ENCODE measurements around the gene RIC8B.

RIC8B gene

DNA sequence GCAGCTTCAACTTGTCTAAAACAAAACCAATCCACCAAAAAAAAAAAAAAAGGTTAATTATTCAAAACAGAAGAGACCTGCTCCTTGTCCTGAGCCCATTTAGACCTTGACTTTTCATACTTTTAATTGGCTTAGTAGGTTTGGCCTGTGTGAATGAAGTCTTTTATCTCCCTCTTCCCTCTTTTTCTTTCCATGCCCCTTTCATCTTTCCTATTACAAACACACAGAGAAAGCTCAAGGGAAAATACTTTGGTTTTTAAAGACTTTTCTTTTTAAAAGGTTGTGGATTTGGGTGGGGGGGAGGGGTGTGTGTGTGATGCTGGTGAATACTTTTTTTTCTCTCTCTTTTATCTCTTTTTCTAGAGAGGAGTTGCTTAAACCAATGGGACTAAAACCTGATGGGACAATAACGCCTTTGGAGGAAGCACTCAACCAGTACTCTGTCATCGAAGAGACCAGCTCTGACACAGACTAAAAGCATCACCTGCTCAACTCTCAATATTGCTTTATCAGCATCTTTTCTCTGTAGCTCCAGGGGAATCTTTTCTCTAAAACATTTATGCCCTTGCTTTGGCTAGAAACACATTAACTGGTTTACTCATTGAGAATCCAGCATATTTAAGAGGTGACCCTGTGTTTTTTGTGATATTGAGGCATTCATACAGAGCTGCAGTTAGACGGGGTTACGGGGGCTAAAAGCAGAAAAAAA lies 111.2 kb downstream of the RIC8B start:
- Histone ChIP-seq H3K27me3 (ENCODE audit: control insufficient read depth, insufficient read depth, low read length, poor library complexity, severe bottlenecking) (no peaks in the 10 kb centered on the region), H3K9me3 (ENCODE audit: control insufficient read depth, low read length) (no peaks in the 10 kb centered on the region), H3K4me3 (ENCODE audit: insufficient read depth, low read depth, low read length) (no peak overlapping the region), H3K36me3 (ENCODE audit: control insufficient read depth, insufficient read depth, low read length) (peaks cover 24% of the 10 kb centered on the region), H3K4me1 (ENCODE audit: control insufficient read depth, insufficient read depth, low read length) (peaks cover 27% of the 10 kb centered on the region), H3K27ac (ENCODE audit: insufficient read depth, low read depth, low read length, poor library complexity, severe bottlenecking) (peak overlapping the region; percentile 44)
- WGBS, 2 experiments: 75 to 83% methylated on average over 4 of the region's 4 CpGs

DNA sequence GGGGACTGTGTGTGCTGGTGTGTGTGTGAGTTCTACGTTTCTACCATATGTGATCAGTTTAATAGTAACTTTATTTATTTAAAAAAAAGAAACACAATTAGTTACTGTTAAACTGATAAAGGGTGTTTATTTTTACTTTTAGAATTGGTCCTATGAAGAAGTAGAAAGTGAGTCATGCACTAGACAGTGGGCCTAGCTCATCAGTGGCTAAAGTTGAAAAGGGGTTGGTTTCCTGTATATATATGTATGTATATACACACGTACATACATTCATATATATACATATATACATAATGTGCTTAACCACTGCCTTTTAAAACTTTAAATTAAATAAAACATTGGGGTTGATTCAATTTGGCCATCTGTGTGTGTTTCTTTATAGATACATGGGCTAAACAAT lies 112.5 kb downstream of the RIC8B start:
- WGBS, 2 experiments: no CpG with 5 or more reads among the region's 2 CpGs
- Histone ChIP-seq H3K4me3 (ENCODE audit: insufficient read depth, low read depth, low read length) (no peak overlapping the region), H3K36me3 (ENCODE audit: control insufficient read depth, insufficient read depth, low read length) (peaks cover 11% of the 10 kb centered on the region), H3K27me3 (ENCODE audit: control insufficient read depth, insufficient read depth, low read length, poor library complexity, severe bottlenecking) (no peaks in the 10 kb centered on the region), H3K4me1 (ENCODE audit: control insufficient read depth, insufficient read depth, low read length) (peaks cover 27% of the 10 kb centered on the region), H3K9me3 (ENCODE audit: control insufficient read depth, low read length) (no peaks in the 10 kb centered on the region), H3K27ac (ENCODE audit: insufficient read depth, low read depth, low read length, poor library complexity, severe bottlenecking) (no peak overlapping the region)

DNA sequence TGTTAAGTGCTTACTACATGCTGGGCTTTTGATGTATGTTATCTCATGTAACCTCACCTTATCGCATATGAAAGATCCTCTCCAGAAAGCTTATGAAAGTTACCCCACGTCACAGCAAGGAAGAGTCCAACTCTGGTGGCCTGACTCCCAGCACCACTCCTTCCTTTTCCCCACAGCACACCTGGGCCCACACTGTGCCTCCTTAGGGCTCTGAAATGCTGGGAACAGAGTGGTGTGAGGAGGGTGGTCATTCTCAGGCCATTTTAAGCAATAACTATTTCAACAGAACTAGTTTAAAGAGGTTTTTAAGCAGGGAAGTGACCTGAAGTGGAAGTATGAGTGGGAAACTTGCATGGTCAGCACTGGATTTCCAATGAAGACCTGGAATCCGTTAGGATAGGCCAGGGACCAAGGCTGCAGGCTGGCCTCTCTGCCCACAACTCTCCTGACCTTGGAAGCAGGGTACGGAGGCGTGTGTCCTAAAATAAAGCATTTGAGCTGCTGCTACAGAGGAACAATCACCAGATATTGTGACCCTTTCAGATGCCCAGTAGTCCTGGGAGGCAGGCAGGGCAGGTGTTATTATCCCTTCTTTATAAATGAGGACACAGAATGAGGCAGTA lies 114.0 kb downstream of the RIC8B start:
- peaks cover 3% of the 10 kb centered on the region for H3K36me3 ChIP-seq (ENCODE audit: control insufficient read depth, insufficient read depth, low read length)
- peaks cover 23% of the 10 kb centered on the region for H3K4me1 ChIP-seq (ENCODE audit: control insufficient read depth, insufficient read depth, low read length)
- no peak overlapping the region for H3K27ac ChIP-seq (ENCODE audit: insufficient read depth, low read depth, low read length, poor library complexity, severe bottlenecking)
- H3K4me3 ChIP-seq (ENCODE audit: insufficient read depth, low read depth, low read length): no peak overlapping the region
- 93 to 100% methylated on average over 5 of the region's 5 CpGs for WGBS, 2 experiments
- H3K9me3 ChIP-seq (ENCODE audit: control insufficient read depth, low read length): no peaks in the 10 kb centered on the region
- no peaks in the 10 kb centered on the region for H3K27me3 ChIP-seq (ENCODE audit: control insufficient read depth, insufficient read depth, low read length, poor library complexity, severe bottlenecking)

DNA sequence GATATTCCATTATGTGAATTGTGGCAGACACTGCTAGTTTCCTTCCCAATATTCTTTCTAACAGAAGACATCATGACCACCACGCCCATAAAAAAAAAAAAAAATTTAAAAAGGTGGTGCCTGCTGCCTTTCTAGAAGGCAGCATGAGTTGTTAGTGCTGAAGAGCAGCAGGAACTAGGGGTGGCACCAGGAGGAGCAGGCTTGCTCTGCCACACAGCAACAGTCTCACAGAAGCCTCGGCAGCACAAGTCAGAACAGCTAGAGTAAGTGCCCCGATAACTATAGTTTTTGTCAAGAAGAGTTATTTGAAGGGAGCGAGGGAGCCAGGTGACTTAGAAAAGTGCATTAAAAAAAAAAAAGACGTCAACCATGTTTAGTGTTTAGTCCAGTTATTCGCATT lies 114.8 kb downstream of the RIC8B start:
- Histone ChIP-seq H3K4me1 (ENCODE audit: control insufficient read depth, insufficient read depth, low read length) (peaks cover 14% of the 10 kb centered on the region), H3K36me3 (ENCODE audit: control insufficient read depth, insufficient read depth, low read length) (peaks cover 3% of the 10 kb centered on the region), H3K9me3 (ENCODE audit: control insufficient read depth, low read length) (no peaks in the 10 kb centered on the region), H3K4me3 (ENCODE audit: insufficient read depth, low read depth, low read length) (no peak overlapping the region), H3K27ac (ENCODE audit: insufficient read depth, low read depth, low read length, poor library complexity, severe bottlenecking) (no peak overlapping the region), H3K27me3 (ENCODE audit: control insufficient read depth, insufficient read depth, low read length, poor library complexity, severe bottlenecking) (no peaks in the 10 kb centered on the region)
- 93 to 94% methylated on average over 6 of the region's 6 CpGs for WGBS, 2 experiments

DNA sequence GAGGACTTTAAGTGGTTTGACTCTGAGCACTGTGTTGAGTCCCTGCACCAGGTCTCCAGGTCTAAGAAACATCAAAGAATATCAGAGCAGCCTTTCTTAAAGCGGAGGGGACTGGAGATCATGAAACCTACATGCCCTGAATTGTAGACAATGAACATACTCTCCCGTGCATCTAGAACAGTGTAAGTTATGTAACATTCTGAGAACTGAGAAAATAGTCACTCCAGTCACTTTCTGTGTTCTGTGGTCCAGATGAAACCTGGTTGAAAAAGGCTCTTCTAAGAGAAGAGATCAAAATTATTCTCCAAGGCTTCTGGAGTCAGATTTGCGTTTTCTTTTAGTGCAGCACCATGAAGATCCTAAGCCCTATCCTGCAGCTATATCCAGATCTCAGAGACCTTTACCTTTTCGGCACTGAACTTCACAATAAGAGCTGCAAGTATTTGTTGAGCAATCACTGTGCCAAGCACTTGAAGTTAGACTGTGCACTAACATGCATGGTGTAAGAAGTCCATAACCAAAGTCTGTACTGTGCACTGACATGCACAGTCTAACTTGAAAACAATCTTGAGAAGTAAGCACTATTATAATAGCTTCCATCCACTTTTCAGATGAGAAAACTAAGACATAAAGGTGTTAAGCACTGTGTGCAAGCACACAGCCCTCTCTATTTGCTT lies 115.6 kb downstream of the RIC8B start:
- Histone ChIP-seq H3K27ac (ENCODE audit: insufficient read depth, low read depth, low read length, poor library complexity, severe bottlenecking) (no peak overlapping the region), H3K9me3 (ENCODE audit: control insufficient read depth, low read length) (no peaks in the 10 kb centered on the region), H3K27me3 (ENCODE audit: control insufficient read depth, insufficient read depth, low read length, poor library complexity, severe bottlenecking) (no peaks in the 10 kb centered on the region), H3K4me1 (ENCODE audit: control insufficient read depth, insufficient read depth, low read length) (peaks cover 7% of the 10 kb centered on the region), H3K36me3 (ENCODE audit: control insufficient read depth, insufficient read depth, low read length) (peaks cover 3% of the 10 kb centered on the region), H3K4me3 (ENCODE audit: insufficient read depth, low read depth, low read length) (no peak overlapping the region)
- 91 to 93% methylated on average over 4 of the region's 4 CpGs for WGBS, 2 experiments

DNA sequence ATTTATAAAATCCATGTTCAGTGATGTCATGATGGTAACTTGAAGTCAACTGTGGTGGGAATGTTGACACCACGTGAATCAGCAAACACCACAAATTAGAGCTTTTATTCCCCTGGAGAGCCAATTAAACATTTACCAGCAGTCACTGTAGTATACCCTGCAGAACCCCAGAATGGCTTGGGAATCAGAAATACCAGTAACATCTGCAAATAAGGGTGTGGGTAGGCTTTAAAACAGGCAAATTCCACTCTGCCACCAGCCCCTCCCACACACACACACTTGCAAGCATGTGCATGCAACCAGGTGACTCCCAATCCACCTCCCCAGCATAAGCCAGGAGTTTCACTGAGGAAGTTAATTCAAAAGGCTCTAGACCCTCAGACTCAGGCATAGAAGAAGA lies 117.6 kb downstream of the RIC8B start:
- Histone ChIP-seq H3K27ac (ENCODE audit: insufficient read depth, low read depth, low read length, poor library complexity, severe bottlenecking) (no peak overlapping the region), H3K9me3 (ENCODE audit: control insufficient read depth, low read length) (no peaks in the 10 kb centered on the region), H3K27me3 (ENCODE audit: control insufficient read depth, insufficient read depth, low read length, poor library complexity, severe bottlenecking) (no peaks in the 10 kb centered on the region), H3K36me3 (ENCODE audit: control insufficient read depth, insufficient read depth, low read length) (peaks cover 3% of the 10 kb centered on the region), H3K4me1 (ENCODE audit: control insufficient read depth, insufficient read depth, low read length) (peaks cover 2% of the 10 kb centered on the region), H3K4me3 (ENCODE audit: insufficient read depth, low read depth, low read length) (no peak overlapping the region)
- 80% methylated on average over 1 of the region's 1 CpG; no CpG with 5 or more reads in 1 of the 2 experiments for WGBS, 2 experiments

DNA sequence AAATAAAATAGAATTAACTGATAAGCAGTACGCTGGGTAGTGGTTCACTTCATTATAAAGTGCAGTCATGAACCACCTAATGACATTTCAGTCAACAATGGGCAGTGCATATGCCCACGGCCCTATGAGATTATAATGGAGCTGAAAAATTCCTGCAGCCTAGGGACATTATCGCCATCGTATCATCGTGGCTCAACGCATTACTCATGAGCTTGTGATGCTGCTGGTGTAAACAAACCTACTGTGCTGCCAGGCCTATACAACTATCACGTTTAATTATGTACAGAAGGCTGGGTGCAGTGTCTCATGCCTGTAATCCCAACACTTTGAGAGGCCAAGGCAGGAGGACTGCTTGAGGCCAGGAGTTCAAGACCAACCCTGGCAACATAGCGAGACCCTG lies 119.0 kb downstream of the RIC8B start:
- WGBS, 2 experiments: 93 to 94% methylated on average over 8 of the region's 8 CpGs
- Histone ChIP-seq H3K9me3 (ENCODE audit: control insufficient read depth, low read length) (no peaks in the 10 kb centered on the region), H3K36me3 (ENCODE audit: control insufficient read depth, insufficient read depth, low read length) (no peaks in the 10 kb centered on the region), H3K4me3 (ENCODE audit: insufficient read depth, low read depth, low read length) (no peak overlapping the region), H3K27me3 (ENCODE audit: control insufficient read depth, insufficient read depth, low read length, poor library complexity, severe bottlenecking) (no peaks in the 10 kb centered on the region), H3K27ac (ENCODE audit: insufficient read depth, low read depth, low read length, poor library complexity, severe bottlenecking) (no peak overlapping the region), H3K4me1 (ENCODE audit: control insufficient read depth, insufficient read depth, low read length) (peaks cover 15% of the 10 kb centered on the region)

DNA sequence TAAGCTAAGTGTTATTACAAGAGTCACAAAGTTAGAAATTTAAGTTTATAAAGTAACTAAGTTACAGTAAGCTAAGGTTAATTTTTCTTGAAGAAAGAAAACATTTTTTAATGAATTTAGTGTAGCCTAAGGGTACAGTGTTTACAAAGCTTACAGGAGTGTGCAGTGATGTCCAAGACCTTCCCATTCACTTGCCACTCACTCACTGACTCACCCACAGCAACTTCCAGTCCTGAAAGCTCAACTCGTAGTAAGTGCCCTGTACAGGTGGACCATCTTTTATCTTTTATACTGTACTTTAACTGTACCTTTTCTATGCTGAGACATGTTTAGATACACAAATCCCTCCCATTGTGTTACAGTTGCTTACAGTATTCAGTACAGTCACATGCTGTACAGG lies 120.3 kb downstream of the RIC8B start:
- H3K36me3 ChIP-seq (ENCODE audit: control insufficient read depth, insufficient read depth, low read length): no peaks in the 10 kb centered on the region
- H3K27me3 ChIP-seq (ENCODE audit: control insufficient read depth, insufficient read depth, low read length, poor library complexity, severe bottlenecking): no peaks in the 10 kb centered on the region
- H3K4me1 ChIP-seq (ENCODE audit: control insufficient read depth, insufficient read depth, low read length): peaks cover 23% of the 10 kb centered on the region
- H3K27ac ChIP-seq (ENCODE audit: insufficient read depth, low read depth, low read length, poor library complexity, severe bottlenecking): no peak overlapping the region
- H3K9me3 ChIP-seq (ENCODE audit: control insufficient read depth, low read length): no peaks in the 10 kb centered on the region
- no peak overlapping the region for H3K4me3 ChIP-seq (ENCODE audit: insufficient read depth, low read depth, low read length)
- WGBS, 2 experiments: 88 to 92% methylated on average over 1 of the region's 1 CpG

DNA sequence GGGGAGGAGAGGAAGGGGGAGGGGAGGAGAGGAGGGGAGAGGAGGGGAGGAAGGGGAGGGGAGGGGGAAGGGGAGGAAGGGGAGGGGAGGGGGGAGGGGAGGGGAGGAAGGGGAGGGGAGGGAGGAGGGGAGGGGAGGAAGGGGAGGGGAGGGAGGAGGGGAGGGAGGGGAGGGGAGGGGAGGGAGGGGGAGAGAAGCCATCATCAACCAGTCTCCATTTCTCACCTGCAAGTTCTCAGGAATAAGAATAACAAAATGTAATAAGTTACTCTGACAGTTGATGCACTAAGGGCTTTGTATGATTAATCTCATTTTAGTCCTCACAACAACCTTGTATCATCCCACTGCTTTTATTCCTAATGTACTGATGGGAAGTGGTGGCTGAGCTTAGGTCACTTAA lies 122.1 kb downstream of the RIC8B start:
- H3K27me3 ChIP-seq (ENCODE audit: control insufficient read depth, insufficient read depth, low read length, poor library complexity, severe bottlenecking): no peaks in the 10 kb centered on the region
- H3K27ac ChIP-seq (ENCODE audit: insufficient read depth, low read depth, low read length, poor library complexity, severe bottlenecking): no peak overlapping the region
- no peaks in the 10 kb centered on the region for H3K9me3 ChIP-seq (ENCODE audit: control insufficient read depth, low read length)
- peaks cover 23% of the 10 kb centered on the region for H3K4me1 ChIP-seq (ENCODE audit: control insufficient read depth, insufficient read depth, low read length)
- H3K36me3 ChIP-seq (ENCODE audit: control insufficient read depth, insufficient read depth, low read length): no peaks in the 10 kb centered on the region
- H3K4me3 ChIP-seq (ENCODE audit: insufficient read depth, low read depth, low read length): no peak overlapping the region

DNA sequence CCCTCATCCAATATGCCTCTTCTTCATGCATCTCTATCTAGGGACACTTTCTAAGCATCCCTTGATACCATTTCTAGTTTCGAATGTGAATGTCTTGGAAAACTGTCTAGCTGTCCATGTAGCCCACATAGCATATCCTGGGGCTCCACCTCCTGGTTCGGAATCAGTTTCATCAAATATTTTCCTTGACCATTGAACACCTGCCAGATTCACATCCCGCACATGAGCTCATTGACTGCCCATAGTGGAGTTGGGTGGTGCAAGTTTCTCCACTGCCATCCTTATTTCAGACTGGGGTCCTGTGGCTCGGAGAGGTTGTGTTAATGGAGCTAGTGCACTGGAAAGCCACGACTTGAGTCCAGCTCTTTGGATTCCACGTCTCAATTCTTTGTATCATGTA lies 122.6 kb downstream of the RIC8B start:
- WGBS, 2 experiments: 94 to 96% methylated on average over 6 of the region's 6 CpGs
- Histone ChIP-seq H3K27me3 (ENCODE audit: control insufficient read depth, insufficient read depth, low read length, poor library complexity, severe bottlenecking) (peaks cover 3% of the 10 kb centered on the region), H3K9me3 (ENCODE audit: control insufficient read depth, low read length) (no peaks in the 10 kb centered on the region), H3K4me3 (ENCODE audit: insufficient read depth, low read depth, low read length) (no peak overlapping the region), H3K36me3 (ENCODE audit: control insufficient read depth, insufficient read depth, low read length) (no peaks in the 10 kb centered on the region), H3K4me1 (ENCODE audit: control insufficient read depth, insufficient read depth, low read length) (peaks cover 23% of the 10 kb centered on the region), H3K27ac (ENCODE audit: insufficient read depth, low read depth, low read length, poor library complexity, severe bottlenecking) (no peak overlapping the region)

Measured in ectodermal cell (in vitro differentiated cells).